HG03565 (cell line): Measurements from ENCODE around the gene DNASE2B.
"Not testable (repeated sequence)": the region's sequence is repeated elsewhere in the genome, so short reads cannot be mapped to it uniquely, and the experiment has no call there.

Experiments used
- ATAC-seq: cut with Tn5 transposase; IDR thresholded peaks from one replicate; pipeline ENCODE4 v1.9.1; 2021; ENCODE audit warnings: mild to moderate bottlenecking, moderate library complexity; ENCODE audit not compliant: unreplicated experiment

The DNASE2B gene

DNA sequence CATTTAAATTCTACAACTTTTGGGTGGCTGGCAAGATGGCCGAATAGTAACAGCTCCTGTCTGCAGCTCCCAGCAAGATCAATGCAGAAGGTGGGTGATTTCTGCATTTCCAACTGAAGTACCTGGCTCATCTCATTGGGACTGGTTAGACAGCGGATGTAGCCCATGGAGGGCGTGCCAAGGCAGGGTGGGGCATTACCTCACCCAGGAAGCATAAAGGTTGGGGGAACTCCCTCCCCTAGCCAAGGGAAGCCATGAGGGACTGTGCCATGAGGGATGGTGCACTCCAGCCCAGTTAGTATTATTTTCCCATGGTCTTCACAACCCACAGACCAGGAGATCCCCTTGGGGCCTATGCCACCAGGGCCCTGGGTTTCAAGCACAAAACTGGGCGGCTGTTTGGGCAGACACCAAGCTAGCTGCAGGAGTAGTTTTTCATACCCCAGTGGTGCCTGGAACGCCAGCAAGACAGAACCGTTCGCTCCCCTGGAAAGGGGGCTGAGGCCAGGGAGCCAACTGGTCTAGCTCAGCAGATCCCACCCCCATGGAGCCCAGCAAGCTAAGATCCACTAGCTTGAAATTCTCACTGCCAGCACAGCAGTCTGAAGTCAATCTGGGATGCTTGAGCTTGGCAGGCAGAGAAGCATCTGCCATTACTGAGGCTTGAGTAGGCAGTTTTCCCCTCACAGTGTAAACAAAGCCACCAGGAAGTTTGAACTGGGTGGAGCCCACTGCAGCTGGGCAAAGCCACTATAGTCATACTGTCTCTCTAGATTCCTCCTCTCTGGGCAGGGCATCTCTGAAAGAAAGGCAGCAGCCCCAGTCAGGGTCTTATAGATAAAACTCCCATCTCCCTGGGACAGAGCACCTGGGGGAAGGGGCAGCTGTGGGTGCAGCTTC, 44.7 kb downstream of the DNASE2B start:
- not testable (repeated sequence) for ATAC-seq

- not testable (repeated sequence) for ATAC-seq
Observed at GRCh38 chr1:84448704-84449103, 50.4 kb downstream of the DNASE2B start.

DNA sequence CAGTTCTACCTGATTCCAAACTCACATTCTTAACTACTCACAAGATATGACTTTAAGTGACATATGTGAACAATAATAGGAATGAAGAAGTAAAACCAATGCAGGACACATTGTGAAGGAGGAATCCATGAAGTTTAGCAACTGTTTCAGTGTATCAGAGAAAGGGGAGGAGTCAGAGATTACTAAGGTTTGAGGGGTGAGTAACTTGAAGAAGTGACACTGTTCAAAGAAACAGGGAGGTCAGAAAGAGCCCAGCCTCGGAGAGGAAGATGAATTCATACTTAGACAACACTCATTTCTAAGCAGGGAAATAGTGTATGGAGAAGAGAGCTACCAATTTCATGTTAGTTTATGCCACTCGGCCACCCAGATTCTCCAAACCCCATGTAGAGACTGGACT, 52.6 kb downstream of the DNASE2B start:
- ATAC-seq, result no peak

GRCh38 chr1:84452436-84452835, 54.2 kb downstream of the DNASE2B start:
- no peak for ATAC-seq

DNA sequence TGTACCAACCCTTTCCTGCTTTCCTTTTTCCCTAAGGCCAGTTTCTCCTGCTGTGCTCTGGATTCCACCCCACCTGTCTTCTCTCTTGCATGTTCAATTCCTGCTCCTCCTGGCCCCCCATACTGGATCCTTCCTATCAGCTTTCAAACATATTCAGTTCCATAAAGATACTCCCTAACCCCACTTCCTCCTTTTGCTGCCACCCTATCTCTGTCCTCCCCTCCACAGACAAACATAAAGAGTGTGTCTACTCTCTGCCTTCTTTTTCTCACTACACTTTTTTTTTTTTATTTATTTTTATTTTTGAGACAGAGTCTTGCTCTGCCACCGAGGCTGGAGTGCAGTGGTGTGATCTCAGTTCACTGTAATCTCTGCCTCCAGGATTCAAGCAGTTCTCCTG, 63.8 kb downstream of the DNASE2B start:
- ATAC-seq, result no peak
